GM21423 (cell line): ENCODE data around the gene TRMT2A.

Experiments used
- ATAC-seq: cut with Tn5 transposase; IDR thresholded peaks from one replicate; pipeline ENCODE4 v1.9.1; 2021; ENCODE audit warnings: mild to moderate bottlenecking, moderate library complexity; ENCODE audit not compliant: unreplicated experiment

The TRMT2A gene

DNA sequence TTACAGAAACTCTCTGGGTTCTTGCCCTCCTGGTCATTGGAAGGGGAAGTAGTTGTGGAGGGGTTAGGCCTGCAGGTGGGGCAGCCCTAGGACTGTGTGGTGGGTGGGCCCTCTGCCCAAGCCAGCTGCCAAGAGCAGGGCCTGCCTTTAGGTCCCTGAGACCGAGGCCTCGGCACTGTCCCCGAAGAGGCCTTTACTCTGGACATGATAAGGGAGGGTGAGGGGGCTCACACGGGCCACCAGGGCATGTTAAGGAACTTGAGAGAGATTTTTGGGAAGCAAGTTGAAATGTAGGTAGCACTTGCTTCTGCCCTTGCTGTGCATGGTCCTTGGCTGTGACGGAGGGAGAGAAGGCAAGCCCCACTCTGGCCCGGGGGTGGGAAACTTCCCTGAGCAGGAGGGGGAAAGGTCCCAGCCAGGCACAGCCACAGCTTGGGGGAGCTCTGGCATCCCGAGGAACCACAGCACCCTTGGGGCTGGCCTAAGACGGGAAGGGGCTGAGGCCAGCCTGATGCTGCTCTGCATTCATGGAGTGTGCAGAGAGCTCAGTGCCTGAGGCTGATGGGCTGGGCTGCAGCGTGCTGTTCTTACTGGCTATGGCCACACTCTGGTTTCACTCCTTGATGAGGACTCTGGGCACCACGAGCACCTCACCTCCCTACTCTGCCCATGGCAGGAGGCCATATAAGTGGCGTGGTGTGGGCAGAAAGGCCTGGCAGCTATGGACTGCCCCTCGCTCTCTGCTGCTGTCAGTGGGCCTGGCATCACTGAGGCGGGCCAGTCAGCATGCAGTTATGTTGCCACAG, 8.9 kb downstream of the TRMT2A start:
- no peak for ATAC-seq

DNA sequence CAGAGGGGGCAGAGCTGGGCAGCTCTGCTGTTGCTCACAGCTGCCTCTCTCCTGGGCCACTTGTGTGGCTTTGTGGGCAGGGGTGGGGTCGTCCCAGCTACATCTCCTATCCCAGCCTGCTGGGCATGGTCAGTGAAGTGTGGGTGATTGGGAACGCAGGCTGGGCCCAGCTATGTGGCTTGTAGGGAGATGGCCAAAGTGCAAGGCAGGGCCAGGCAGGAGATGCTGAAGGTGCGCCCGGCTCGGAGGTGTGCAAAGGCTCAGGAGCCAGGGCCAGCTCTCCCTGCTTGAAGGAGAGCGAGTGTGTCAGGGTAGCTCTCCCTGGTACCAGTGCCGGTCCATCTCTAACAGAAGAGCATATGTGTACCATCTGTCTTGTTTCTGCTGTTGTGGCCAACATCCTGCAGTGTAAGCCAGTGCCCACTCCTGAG, 9.5 kb downstream of the TRMT2A start:
- no peak for ATAC-seq

- ATAC-seq: no peak
Measured at GRCh38 chr22:20106849-20107237, 10.2 kb downstream of the TRMT2A start.

DNA sequence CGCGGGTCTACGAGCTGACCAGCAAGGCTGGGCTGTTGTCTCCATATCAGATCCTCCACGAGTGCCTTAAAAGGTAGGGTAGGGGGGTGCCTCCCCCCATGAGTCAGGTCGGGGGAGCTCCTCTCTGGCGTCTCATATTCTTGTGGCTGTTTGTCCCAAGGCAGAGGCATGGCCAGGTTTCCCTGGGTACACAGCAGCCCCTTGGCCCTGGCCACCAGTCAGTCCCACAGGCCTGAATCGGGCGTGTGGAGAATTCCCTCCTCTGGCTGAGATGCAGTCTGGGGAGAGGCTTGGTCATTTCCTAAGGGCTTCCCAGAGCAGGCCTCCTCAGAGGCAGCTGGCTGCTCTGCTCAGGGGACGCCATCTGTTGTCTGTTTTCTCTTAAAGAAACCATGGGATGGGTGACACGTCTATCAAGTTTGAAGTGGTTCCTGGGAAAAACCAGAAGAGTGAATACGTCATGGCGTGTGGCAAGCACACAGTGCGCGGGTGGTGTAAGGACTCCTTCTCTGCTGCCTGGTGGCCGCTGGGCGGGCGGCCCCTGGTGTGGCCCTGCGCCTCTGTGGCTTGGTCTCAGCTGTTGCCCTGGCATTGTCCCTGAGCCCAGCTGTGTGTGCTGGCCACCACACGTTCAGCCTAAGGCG, 10.7 kb downstream of the TRMT2A start:
- no peak for ATAC-seq

- no peak for ATAC-seq
Measured at GRCh38 chr22:20105456-20106204, 11.4 kb downstream of the TRMT2A start.

DNA sequence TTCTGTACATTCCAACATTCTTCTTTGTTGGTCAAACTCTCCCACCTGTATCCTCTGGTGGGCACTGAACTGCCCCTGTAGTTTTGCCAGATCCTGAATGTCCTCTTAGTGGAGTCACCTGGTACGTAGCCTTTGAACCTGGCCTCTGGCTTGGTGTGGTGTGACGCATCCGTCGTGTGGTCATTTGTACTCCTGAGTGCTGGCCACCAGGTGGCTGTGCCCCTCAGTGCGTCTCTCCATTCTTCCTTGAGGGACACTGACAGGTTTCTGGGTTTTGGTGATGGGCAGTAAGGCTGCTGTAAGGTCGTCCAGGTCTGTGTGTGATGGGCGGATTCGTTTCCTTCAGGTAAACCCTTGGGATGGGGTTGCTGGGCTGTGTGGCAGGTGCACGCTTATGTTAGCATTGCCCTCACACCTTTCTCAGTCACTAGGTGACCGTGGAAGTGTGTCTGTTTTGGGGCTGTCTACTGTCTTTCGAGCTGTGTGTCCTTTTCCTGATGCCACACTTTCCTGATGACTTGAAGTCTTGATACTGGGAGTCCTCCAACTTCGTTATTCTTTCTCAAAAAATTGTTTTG, 14.7 kb downstream of the TRMT2A start:
- ATAC-seq: no peak

DNA sequence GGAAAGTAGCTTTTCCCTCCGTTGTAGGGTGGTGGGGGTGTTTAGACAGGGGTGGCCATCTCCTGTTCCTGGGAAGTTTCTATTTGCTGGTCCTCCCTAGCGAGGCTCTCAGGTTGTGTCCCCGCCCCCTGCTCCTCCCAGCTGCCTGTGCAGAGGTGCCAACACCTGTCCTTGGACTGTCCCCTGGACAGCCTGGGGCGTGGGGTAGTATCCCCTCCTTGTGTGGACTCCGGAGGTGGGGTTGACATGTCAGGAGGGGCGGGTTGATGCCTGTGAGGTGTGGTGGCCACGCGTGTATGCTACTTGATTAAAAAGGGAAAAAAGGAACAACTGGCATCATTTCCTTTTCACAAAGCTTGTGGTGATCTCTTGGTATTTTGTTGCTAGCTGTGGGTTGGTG, 15.4 kb downstream of the TRMT2A start:
- ATAC-seq: no peak

- no peak for ATAC-seq
Measured at GRCh38 chr22:20099099-20099711, 17.8 kb downstream of the TRMT2A start.

- ATAC-seq: no peak
Measured at GRCh38 chr22:20096574-20097420, 20.2 kb downstream of the TRMT2A start.

DNA sequence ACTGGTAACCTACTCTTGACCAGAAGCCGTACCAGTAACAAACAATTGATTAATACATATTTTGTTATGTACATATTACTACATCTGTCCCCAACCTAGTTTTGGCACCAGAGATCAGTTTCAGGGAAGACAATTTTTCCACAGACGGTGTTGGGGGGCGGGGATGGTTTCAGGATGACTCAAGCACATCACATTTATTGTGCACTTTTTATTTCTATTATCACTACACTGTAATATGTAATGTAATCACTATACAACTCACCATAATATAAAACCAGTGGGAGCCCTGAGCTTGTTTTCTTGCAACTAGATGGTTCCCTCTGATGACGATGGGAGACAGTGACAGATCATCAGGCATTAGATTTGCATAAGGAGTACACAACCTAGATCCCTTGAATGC, 21.5 kb downstream of the TRMT2A start:
- ATAC-seq: no peak

- ATAC-seq: no peak
Measured at GRCh38 chr22:20094197-20094807, 22.7 kb downstream of the TRMT2A start.

DNA sequence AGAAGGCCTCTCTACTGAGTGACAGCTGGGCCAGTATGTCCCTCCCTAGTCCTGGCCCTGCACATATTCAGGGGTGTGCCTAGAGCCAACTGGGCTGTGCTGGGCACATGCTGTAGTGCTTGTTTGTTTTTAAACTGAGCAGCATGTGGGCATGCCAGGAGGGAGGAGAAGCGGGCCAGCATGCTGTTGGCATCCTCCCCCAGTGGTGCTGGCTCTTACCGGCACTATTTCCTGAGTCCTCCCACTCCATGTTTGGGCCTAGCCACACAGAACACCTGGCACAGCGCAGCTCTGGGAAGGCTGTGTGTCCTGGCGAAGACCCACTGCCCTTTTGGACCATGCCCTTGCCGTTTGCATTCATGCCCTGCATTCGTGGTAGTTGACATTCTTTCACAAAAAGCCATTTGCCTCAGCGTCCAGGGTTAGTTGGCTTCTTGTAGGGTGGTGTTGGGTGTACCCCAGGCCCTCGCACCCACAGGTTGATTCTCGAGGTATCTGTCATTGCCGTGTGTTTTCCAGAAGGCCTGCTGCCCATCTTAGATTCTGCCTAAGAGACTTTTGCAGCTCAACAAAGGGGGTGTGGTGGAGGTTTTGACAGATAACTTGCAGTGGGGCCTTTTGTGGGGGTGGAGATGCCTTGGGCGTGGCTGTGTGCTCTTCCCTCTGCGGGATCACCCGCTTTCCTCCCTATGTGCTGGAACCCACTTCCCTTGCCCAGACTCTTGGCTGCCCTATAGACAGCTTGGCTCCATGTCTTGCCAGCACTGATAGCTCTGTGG, 23.4 kb downstream of the TRMT2A start:
- no peak for ATAC-seq

- ATAC-seq: no peak
Measured at GRCh38 chr22:20092477-20092854, 24.6 kb downstream of the TRMT2A start.

DNA sequence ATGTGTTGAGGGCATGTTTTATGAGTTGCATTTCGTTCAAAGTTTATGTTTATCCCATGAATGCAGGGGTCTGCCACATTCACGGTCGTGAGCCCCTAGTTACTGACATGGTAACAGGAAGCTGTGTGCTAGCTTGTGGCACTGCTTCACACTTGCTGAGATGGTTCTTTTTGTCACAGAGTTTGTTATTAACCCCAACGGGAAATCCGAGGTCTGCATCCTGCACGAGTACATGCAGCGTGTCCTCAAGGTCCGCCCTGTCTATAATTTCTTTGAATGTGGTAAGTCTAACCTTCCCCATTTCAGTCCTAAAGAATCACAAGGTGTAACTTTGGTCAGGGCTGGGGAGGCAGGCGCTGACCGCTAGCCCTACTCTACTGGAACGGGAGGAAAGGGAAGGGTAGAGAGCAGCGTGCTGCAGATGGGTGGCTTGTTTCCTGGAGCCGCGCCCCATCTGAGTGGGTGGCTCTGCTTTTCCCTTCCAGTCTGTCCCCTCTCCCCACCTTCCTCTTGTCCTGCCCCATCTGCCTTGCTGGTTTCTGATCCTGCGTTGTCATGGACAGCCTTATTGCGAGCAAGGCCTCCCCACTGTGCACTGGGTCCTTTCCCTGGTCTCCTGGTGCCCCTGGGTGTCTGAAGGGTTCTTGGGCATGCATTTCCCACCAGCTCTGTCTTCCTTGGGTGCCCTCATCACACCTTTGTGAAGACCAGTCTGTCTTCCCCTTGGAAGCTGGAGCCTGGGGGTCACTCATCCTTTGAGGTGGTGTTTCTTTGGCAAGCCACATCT, 25.1 kb downstream of the TRMT2A start:
- ATAC-seq: no peak

GRCh38 chr22:20090730-20091240, 26.2 kb downstream of the TRMT2A start:
- ATAC-seq: no peak

DNA sequence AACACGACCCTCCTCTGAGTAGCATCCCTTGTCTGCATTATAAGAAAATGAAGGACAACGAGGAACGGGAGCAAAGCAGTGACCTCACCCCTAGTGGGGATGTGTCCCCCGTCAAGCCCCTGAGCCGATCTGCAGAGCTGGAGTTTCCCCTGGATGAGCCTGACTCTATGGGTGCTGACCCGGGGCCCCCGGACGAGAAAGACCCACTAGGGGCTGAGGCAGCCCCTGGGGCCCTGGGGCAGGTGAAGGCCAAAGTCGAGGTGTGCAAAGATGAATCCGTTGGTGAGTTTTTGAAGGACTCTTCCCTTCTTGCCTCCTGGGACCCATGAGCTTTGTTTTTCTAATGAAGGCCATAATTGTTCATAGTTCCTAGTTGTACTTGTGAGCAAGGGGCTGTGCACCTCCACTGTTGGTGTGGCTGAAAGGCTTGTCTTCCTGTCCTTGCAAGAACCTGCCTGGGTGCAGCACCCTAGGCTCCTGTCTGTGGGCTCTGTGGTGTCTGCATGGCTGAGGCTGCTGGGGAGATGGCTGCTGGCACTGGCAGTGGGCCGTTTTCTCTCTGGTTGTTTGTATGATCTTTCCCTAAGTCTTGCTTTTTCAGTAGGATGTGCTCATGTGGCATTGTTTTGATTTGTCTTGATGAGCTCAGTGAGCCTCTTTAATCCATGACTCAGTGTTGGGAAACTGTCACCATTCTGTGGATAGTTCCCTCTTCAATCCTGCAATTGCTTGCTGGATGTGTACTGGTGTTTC, 26.9 kb downstream of the TRMT2A start:
- ATAC-seq: no peak
